CD4-positive, alpha-beta T cell treated with Interleukin-10 for 1 hour (primary cell): ENCODE results near the gene ZGPAT.
"Not testable (repeated sequence)": the region's sequence is repeated elsewhere in the genome, so short reads cannot be mapped to it uniquely, and the experiment has no call there.

Source experiments
- DNase-seq: peaks from one replicate; pipeline ENCODE4 v3.0.0-alpha.2; 2020

ZGPAT gene, protein sequence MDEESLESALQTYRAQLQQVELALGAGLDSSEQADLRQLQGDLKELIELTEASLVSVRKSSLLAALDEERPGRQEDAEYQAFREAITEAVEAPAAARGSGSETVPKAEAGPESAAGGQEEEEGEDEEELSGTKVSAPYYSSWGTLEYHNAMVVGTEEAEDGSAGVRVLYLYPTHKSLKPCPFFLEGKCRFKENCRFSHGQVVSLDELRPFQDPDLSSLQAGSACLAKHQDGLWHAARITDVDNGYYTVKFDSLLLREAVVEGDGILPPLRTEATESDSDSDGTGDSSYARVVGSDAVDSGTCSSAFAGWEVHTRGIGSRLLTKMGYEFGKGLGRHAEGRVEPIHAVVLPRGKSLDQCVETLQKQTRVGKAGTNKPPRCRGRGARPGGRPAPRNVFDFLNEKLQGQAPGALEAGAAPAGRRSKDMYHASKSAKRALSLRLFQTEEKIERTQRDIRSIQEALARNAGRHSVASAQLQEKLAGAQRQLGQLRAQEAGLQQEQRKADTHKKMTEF

DNA sequence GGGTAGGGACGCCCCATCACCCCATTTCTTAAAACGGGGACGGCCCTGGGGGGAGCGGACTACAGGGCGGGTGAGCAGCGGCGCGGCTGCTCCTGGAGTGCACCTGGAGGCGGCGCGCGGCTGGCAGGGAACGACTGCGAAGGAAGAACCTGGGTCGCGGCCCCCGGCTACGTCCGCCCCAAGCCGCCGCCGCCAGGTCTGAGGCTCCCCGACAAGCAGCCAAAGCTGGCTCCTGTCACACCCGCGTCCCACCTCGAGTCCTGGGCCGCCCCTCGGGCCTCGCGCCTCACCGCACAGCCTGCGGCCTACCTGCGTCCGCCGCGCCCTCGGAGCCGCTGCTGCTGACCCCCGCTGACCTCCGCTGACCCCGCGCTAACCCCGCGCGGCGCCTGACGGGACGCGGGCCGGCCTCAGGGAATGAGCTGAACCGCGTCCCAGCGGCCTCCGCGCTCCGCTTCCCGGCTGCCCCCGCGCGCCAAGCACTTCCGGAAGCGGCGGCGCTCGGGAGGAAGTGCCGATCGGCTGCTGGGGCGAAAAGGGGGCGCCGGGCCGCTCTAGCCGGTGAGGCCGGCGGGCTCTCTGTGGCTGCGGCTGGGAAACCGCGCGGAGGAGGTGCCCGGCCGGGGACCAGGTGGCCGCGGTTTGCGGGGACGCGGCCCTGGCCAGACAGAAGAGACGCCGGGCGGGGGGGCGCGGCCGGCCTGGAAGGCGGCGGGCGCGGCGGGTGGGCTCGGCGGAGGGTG lies at the start of gene ZGPAT, which contains the start of gene ARFRP1:
ZGPAT (plus strand) TSS at position 482 of the 743 bp plus-strand sequence. CDS start 542 bp downstream, outside the sequence.
ARFRP1 (minus strand) TSS at position 419 of the 743 bp plus-strand sequence. CDS start 885 bp downstream, outside the sequence.
- DNase-seq, result peak; percentile 91

DNA sequence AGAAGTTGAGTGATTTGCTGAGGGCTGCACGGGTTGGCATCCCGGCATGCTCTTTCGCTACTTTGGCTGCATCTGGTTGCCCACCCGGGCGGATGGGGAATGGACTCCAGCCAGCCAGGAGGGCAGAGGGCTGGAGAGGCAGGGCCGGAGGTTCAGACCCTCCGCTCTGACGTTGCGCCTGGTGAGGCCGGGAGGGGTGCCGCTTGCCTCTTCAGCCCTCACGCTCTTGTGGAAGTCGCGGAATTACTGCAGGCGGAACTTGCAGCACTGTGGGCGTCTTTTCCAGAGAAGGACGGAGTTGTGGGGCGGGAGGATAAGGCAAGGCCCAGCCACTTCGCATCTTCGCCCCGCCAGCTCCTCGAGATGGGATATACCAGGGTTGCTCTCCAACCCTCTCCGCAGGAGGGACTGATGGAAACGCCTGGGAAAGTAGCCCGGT lies 49.1 kb upstream of the ZGPAT start:
- DNase-seq, result no peak

DNA sequence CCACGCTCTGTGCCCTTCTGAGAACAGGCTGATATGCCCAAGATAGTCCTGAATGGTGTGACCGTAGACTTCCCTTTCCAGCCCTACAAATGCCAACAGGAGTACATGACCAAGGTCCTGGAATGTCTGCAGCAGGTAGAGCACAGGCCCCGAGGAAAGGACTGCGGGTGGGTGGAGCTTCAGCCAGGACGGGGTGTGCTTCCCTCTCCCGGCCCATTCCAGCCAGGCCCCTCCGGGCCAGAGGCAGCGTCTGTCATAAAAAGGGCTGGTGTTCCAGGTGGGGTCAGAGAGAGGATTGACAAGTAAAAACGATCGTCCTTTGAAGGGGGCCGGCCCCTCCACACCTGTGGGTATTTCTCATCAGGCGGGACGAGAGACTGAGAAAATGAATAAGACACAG lies 48.5 kb upstream of the ZGPAT start:
- no peak for DNase-seq

DNA sequence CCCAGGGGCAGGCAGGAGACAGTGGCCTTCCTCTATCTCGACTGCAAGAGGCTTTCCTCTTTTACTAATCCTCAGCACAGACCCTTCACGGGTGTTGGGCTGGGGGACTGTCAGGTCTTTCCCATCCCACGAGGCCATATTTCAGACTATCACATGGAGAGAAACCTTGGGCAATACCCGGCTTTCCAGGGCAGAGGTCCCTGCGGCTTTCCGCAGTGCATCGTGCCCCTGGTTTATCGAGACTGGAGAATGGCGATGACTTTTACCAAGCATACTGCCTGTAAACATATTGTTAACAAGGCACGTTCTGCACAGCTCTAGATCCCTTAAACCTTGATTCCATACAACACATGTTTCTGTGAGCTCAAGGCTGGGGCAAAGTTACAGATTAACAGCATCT lies 47.7 kb upstream of the ZGPAT start:
- not testable (repeated sequence) for DNase-seq

DNA sequence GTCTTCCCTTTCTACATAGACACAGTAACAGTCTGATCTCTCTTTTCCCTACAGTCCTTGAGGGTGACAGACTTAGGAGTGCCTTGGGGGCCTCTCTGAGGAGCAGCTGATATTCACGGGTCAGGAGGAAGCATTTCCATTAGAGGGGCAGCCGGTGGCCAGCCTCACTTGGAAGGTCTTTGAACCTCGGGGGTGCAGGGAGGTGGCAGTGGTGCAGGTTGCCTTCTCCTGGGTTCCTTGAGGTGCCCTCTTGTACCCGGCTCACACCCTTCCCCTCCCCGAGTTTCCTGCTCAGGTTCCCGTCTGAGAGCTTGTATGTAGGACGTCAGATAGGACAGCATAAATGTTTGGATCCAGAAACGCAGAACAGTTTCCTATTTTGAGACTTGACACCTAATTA lies 47.2 kb upstream of the ZGPAT start:
- DNase-seq, result no peak

DNA sequence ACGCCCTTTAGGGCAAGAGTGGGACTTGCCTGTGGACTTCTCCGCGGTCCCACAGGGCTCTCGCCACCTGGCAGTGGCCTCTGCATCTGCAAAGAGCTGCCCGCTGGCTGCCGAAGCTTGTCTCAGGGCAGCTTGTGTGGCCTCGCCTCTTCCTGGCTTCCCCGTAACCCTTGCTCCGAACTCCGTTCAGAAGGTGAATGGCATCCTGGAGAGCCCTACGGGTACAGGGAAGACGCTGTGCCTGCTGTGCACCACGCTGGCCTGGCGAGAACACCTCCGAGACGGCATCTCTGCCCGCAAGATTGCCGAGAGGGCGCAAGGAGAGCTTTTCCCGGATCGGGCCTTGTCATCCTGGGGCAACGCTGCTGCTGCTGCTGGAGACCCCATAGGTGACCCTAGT lies 46.7 kb upstream of the ZGPAT start:
- DNase-seq, result no peak

DNA sequence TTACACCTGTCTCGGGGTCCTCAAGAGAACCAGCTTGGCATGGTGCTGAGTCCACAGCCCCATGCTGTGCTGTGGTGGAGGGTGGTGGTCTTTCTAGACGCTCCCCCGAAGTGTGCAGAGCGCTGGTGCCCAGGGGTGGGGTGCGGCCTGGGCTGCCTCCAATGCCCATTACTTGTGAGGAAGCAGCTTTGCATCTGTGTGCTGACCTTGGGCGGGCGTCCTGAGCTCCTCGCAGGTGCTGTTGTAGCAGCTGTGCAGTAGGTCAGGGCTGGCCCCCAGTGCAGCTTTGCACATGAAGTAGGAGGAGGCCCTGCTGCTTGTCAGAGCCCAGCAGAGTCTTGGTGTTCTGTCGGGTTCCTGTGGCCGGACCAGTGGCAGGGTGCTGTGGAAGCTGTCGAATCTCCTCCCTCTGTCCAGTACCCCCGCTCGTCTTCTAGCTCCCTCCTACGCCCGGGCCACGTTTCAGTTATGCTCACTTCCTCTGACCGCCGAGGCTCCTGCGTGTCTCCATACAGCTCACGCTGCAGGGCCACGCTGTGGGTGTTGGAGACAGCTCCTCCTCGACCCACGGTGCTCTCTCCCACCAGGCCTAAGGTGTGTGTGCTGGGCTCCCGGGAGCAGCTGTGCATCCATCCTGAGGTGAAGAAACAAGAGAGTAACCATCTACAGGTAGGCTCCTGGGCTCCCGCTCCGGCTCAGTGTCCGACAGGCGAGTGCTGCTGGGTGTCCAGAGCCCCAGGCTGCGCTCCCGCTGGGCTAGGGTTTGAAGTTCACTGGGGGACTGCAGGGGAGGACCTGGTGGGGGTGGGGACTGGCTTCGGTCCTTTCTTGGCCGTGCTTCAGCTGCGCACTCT lies 45.7 kb upstream of the ZGPAT start:
- DNase-seq, result no peak

DNA sequence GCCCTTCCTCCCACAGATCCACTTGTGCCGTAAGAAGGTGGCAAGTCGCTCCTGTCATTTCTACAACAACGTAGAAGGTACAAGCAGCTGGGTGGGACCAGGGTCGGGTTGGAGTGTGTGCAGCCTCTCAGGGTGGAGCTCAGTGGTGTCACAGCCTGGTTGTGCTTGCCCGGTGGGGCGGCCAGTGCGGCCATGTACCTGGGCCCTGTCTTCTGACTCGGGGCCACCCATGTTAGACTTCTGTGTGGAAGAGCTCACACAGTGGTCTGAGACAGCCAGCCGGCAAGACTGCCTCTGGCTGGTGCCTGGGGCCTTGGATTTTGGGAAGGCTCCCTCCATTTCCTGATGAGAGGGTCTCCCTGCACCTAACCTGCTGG lies 45.0 kb upstream of the ZGPAT start:
- no peak for DNase-seq

DNA sequence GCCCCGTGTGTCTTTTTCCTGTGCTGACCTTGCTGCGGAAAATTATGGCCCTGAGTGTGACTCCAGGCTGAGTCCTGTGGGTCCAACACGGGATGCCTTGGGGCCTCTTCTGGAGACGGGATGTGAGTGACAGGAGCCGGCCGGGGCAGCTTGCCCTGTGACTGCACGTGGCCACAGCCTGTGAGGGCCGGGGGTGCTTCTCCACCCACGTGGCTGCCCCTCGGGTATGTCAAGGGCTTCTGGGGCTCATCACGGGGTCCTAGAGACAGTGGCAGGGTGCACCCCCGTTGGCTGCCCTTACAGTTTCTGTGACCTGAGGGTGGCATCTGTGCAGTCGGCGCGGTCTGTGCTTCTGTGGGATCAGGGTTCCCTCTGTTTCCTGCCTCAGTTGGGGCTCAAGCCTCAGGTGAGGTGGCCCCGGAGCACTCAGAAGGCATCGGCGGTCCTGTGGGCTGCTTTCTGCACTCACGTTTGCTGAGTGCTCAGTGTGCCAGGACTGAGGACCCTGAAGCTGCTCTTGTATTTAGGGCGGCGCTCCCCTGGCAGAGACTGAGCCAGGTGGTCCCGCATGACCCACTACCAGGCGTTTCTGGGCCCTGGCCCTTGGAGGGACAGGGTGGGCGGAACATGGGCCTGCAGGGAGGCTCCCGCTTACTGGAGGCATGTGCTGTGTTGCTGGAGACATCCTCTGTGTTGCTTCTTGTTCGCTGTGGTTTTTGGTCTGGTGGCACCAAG lies 44.3 kb upstream of the ZGPAT start:
- no peak for DNase-seq

DNA sequence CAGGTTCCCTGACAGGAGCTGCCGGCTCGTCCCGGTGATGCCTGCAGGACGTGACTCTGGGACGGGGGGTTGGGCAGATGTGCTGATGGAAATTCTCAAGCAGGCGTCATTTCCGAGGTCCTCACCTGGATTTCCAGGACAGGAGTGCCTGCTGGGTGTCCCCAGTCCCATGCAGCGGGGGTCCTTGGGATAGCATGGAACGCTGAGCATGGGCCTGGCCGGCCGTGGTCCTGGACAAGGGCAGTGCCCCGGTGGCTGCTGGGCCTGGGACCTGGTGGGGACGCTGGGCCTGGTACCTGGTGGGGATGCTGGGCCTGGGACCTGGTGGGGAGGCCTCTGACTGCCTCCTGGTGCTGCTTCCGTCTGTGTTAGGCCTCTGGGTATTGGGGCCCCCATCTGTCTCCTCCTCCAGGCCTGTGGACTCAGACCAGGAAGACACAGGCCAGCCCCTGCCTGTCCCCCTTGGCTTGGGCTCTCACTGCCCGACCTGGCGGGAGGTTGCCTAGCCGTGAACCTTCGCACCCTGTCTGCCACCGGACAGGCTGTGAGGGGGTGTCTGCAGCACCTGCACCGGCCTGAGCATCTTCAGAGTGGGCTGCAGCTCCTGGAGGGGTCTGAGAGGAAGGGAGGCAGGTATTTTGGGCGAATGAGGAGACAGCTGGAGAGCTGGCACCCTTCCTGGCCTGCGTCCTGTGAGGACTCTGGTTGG lies 43.5 kb upstream of the ZGPAT start:
- no peak for DNase-seq

DNA sequence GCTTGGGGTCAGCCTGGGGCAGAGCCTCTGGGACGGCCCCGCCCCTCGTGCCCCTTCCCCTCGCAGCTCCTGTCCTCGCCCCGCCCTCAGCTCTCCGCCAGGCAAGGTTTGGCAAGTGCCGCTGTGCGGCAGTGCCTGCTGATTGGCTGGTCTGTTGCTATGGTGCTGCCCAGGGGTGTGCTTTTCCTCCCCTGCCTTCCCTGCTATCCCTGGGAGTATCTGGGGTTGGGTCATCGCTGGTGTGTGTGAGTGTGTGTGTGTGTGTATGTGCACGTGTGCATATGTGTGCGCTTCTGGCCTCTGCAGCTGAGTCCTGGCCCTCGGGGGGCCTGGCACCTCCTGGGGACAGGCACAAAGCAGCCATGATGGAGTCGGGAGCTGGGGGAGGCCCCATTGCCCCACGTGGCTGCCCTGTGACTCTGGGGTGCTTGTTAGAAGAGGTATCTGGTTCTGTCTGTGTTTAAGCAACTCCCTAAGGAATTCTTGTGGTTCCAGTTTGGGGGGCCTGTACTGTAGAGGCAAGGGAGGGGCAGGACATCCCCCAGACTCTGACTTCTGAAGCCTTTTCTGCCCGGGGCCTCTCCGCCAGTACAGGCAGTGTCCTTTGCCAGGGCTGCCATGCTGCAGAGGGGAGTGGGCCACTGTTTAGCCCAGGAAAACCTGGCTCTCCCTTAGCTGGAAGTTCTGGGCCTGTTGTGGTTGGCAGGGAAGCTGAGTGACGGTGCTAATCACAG lies 42.8 kb upstream of the ZGPAT start:
- no peak for DNase-seq

DNA sequence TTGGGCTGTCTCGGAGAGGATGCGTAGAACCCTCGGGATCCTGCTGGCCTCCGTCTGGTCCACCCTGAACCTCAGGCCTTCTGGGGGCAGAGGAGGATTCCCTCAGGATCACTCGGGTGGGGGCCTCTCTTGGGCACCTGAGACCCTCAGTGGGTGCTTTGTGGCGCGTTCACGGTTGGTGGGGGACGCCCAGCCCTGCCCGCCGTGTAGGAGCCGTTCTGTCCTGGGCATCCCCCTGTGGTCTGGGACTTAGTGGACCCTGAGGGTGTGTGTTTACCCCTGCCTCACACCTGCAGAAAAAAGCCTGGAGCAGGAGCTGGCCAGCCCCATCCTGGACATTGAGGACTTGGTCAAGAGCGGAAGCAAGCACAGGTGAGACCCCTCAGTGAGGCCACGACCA lies 42.1 kb upstream of the ZGPAT start:
- no peak for DNase-seq

DNA sequence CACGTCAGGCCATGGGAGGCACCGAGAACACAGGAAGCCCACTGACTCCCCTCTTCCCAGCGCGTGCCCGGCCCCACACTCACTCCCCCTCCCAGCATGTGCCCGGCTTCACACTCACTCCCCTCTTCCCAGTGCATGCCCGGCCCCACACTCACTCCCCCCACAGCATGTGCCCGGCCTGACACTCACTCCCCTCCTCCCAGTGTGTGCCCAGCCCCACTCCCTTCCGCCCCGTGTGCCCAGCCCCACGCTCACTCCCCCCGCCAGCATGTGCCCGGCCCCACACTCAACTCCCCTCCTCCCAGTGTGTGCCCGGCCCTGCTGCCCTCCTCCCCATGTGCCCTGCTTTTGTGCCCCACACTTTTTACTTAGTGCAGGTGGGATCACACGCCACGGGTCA lies 40.0 kb upstream of the ZGPAT start:
- DNase-seq, result no peak

DNA sequence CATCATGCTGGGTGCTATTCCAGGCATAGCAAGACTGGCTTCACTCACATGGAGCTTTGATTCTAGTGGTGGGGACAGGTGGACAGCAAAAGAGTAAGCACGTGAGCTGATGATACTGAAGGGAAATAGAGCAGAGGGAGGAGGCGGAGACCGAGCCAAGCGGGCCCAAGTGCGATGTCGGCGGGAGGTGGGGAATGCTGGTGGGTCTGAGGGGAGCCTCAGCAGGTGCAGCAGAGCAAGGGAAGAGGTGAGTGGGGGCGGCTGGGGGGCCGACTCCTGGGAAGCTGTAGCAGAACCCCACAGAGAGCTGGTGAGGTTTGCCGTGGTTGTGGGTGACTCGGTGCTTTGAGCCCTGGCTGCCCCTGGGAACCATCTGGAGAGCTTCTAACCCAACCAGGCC lies 39.5 kb upstream of the ZGPAT start:
- DNase-seq, result no peak

DNA sequence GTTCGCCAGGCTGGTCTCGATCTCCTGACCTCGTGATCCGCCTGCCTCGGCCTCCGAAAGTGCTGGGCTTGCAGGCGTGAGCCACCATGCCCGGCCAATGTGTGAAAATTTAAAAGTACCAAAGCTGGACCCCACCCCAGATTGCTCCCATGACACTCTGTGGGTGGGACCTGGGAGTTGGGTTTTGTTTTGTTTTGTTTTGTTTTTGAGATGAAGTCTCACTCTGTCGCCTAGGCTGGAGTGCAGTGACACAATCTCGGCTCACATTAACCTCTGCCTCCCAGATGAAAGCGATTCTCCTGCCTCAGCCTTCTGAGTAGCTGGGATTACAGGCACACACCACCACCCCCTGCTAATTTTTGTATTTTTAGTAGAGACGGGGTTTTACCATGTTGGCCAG lies 36.1 kb upstream of the ZGPAT start:
- DNase-seq, result not testable (repeated sequence)

DNA sequence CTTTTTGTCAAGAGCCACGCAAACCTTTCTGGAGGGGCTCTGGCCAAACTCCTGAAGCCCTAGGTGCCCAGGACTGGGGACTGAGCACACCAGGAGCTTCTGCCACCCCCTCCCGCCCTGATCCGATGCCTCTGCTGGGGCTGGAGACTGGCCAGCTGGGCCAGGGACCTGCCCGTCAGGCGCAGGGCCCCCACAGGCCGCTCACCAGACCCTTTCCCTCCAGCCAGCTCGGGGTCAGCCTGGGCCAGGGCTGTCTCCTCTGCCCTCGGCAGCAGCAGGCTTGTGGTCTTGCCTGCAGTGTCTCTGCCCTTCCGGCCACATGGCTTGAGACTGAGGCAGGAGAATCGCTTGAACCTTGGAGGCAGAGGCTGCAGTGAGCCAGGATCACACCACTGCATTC lies 35.2 kb upstream of the ZGPAT start:
- no peak for DNase-seq

DNA sequence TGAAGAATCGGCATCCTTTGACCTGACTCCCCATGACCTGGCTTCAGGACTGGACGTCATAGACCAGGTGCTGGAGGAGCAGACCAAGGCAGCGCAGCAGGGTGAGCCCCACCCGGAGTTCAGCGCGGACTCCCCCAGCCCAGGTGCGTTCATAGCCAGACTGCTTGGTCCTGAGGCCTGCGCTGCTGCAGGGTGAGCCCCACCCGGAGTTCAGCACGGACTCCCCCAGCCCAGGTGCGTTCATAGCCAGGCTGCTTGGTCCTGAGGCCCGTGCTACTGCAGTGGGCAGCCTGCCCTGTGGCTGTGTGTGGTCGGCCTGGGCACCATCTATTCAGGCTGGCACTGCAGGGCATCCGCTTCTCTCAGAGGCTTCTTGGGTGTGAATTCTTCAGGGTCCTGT lies 33.9 kb upstream of the ZGPAT start:
- no peak for DNase-seq

DNA sequence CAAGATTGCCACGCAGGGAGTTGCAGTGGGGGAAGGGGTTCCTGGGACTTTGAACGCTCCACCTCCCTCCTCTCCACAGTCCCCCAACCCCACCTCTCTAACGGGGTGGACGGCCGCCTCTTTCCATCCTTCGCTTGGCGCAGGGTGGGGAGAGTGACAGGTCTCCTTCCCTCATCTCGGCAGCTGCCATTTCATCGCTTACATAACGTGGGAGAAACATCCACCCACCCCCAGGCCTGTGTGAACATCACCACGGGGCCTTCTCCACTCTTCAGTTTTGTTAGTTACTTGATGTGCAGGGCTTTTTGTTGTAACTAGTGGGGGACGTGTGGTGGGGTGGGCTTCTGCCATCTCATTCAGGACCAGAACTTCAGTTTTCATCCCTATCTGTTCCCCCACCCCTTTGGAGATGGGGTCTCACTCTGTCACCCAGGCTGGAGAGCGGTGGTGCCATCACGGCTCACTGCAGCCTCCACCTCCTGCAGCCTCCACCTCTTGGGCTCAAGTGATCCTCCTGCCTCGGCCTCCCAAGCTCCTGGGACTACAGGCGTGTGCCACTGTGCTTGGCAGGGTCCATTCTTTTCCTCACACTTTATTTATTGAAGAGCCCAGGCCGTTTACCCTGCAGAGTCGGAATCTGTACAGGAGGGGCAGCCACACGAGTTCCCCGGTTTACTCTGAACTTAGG lies 32.0 kb upstream of the ZGPAT start:
- no peak for DNase-seq

DNA sequence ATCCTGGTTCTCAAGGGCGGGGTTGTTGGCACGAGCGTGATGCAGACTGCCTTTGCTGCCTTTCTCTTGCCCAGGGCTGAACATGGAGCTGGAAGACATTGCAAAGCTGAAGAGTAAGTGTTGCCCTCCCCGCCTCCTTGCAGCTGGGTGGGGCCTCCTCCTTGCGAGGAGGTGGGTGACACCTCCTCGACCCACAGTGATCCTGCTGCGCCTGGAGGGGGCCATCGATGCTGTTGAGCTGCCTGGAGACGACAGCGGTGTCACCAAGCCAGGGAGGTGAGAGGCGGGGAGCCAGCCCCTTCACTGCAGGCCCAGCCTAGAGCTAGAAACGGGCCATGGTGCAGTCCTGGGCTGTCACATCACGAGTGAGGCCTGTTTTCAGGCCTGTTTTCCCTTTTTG lies 29.8 kb upstream of the ZGPAT start:
- DNase-seq, result no peak
